ENCODE measurements around the gene BTG1. TPM values are rescaled to one million over a fixed set of nuclear protein-coding genes. Genes with fewer than 3 reads are reported as not detected.

Gene BTG1
- total RNA-seq, 1 experiment from 2014 or later, result 32.7 TPM

GRCh38 chr12:92134638-92135274 lies 10.9 kb downstream of the BTG1 start:
- Histone ChIP-seq H3K23ac (ENCODE audit: insufficient read length, low read depth, low read length) (no peak overlapping the region), H2AFZ (ENCODE audit: low read length) (no peak overlapping the region), H3K79me2 (ENCODE audit: insufficient read depth, low read length) (peaks cover 29% of the 10 kb centered on the region; the same call in 1 of the 2 replicates), H3K14ac (ENCODE audit: insufficient read depth, low read length) (no peak overlapping the region), H3T11ph (ENCODE audit: low read length) (no peak overlapping the region), H2BK12ac (ENCODE audit: insufficient read length, low read depth, low read length) (no peak overlapping the region), H2BK15ac (ENCODE audit: low read depth, low read length) (no peak overlapping the region), H3K4ac (ENCODE audit: low read depth, low read length) (no peak overlapping the region), H3K27ac (ENCODE audit: insufficient read length, low read depth, low read length) (no peak overlapping the region), H4K20me1 (ENCODE audit: control insufficient read depth, insufficient read depth, insufficient read length) (no peaks in the 10 kb centered on the region), H3K56ac (ENCODE audit: insufficient read length, low read depth, low read length) (no peak overlapping the region), H3K4me1 (ENCODE audit: insufficient read depth, low read length) (peaks cover 14% of the 10 kb centered on the region; the same call in 1 of the 2 replicates), H3K18ac (ENCODE audit: insufficient read length, low read depth, low read length) (no peak overlapping the region), H2BK120ac (ENCODE audit: low read depth, low read length, poor library complexity, severe bottlenecking) (no peak overlapping the region), H2AK5ac (ENCODE audit: insufficient read length, low read length) (no peak overlapping the region), H2BK20ac (ENCODE audit: low read depth, low read length, poor library complexity, severe bottlenecking) (no peak overlapping the region), H4K91ac (ENCODE audit: insufficient read length, low read depth, low read length) (no peak overlapping the region), H4K8ac (replicated peaks; ENCODE audit: insufficient read length, low read depth, low read length) (no peak overlapping the region), H3K4me2 (ENCODE audit: insufficient read depth, insufficient read length, low read length) (no peak overlapping the region), H3K27me3 (ENCODE audit: insufficient read depth, low read length) (no peaks in the 10 kb centered on the region), H3K9me3 (ENCODE audit: control insufficient read depth, low read depth, low read length) (no peaks in the 10 kb centered on the region), H3K9ac (ENCODE audit: extremely low read depth, insufficient read length, low read length) (no peak overlapping the region), H3K23me2 (ENCODE audit: insufficient read length, low read depth, low read length, poor library complexity, severe bottlenecking) (no peaks in the 10 kb centered on the region), H4K5ac (ENCODE audit: insufficient read length, low read depth, low read length) (no peak overlapping the region), H3K79me1 (ENCODE audit: insufficient read depth, low read depth, low read length, poor library complexity, severe bottlenecking) (no peaks in the 10 kb centered on the region), H2BK5ac (ENCODE audit: insufficient read length, low read length) (no peak overlapping the region)
- Mint-ChIP-seq H3K4me3 (0 out of 5 replicates have a peak overlapping the region, but pooled peaks of 1 of the 2 experiments have one; percentile 1), H3K4me1 (peaks cover 70 to 80% of the 10 kb centered on the region in 2 experiments), H3K36me3 (ENCODE audit: insufficient read depth in 1 of 3, low read depth in 3 of 3) (peaks cover under 1 to 9% (median 2%) of the 10 kb centered on the region in 3 experiments; a peak in 5 of 7 replicates), H3K27me3 (ENCODE audit: low read depth) (no peaks in the 10 kb centered on the region), H3K9me3 (no peaks in the 10 kb centered on the region), H3K27ac (peak overlapping the region in 2 of 3 experiments; percentile 35 to 73; a peak in 4 of 7 replicates)
- no peak for DNase-seq
- no peak for TF ChIP-seq CTCF (conservative IDR thresholded peaks at IDR 0.05)
- no CpG with 5 or more reads among the region's 5 CpGs for WGBS (ENCODE audit: extremely low coverage, insufficient read length, low lambda C conversion rate)
